HepG2 (cell line): Measurements from ENCODE around the gene MRPL20.

ENCODE experiments used
- EZH2 ChIP-seq: conservative IDR thresholded peaks from 2 replicates; pipeline ENCODE4 v1.6.1; 2012; ENCODE audit warnings: mild to moderate bottlenecking, low read depth, low read length, moderate library complexity
- GTF2F1 ChIP-seq: fragments of 150-350 bp; IDR thresholded peaks from 2 replicates; pipeline ENCODE4 v1.6.1; 2014; ENCODE audit warnings: low read length
- KLF13 ChIP-seq: sonication (generic); formaldehyde crosslinking; IDR thresholded peaks from 2 replicates; pipeline ENCODE4 v1.4.0; 2020; ENCODE audit warnings: mild to moderate bottlenecking, missing genetic modification reagents
- NR3C1 ChIP-seq: sonication (generic); formaldehyde crosslinking; IDR thresholded peaks from 2 replicates; pipeline ENCODE4 v1.4.0; 2020; ENCODE audit warnings: missing genetic modification reagents
- POLR2A ChIP-seq, 2 experiments: IDR thresholded peaks; 2 replicates each; pipeline ENCODE4 v1.6.1; 2011; ENCODE audit warnings: low read depth in 2 of 2, low read length in 2 of 2, mild to moderate bottlenecking in 1 of 2, moderate library complexity in 1 of 2; ENCODE audit not compliant: insufficient read depth in 1 of 2
- RFX5 ChIP-seq: IDR thresholded peaks from 2 replicates; pipeline ENCODE4 v1.6.1; 2011; ENCODE audit warnings: low read depth, low read length, improper control_type of control experiment
- ZKSCAN8 ChIP-seq: IDR thresholded peaks from 2 replicates; pipeline ENCODE4 v1.6.1; 2016; ENCODE audit warnings: borderline replicate concordance, missing genetic modification reagents, missing compliant biosample characterization
- ZNF232 ChIP-seq: sonication (generic); formaldehyde crosslinking; IDR thresholded peaks from 2 replicates; pipeline ENCODE4 v1.4.0; 2020; ENCODE audit warnings: missing genetic modification reagents, borderline replicate concordance
- ZNF274 ChIP-seq: sonication (generic); formaldehyde crosslinking; IDR thresholded peaks from 2 replicates; pipeline ENCODE4 v1.5.1; 2020; ENCODE audit warnings: mild to moderate bottlenecking, missing genetic modification reagents
- TF ChIP-seq, protein P1 (sequence below): sonication (generic); formaldehyde crosslinking; IDR thresholded peaks from 2 replicates; pipeline ENCODE4 v1.5.0; 2020; ENCODE audit warnings: mild to moderate bottlenecking, missing genetic modification reagents, moderate library complexity
- TF ChIP-seq, protein P2 (sequence below): sonication (generic); formaldehyde crosslinking; IDR thresholded peaks from 2 replicates; pipeline ENCODE4 v1.4.0; 2020; ENCODE audit warnings: missing genetic modification reagents, borderline replicate concordance
- TF ChIP-seq, protein P3 (sequence below): sonication (generic); formaldehyde crosslinking; IDR thresholded peaks from 2 replicates; pipeline ENCODE4 v1.4.0; 2020; ENCODE audit warnings: low read depth, missing genetic modification reagents

DNA sequence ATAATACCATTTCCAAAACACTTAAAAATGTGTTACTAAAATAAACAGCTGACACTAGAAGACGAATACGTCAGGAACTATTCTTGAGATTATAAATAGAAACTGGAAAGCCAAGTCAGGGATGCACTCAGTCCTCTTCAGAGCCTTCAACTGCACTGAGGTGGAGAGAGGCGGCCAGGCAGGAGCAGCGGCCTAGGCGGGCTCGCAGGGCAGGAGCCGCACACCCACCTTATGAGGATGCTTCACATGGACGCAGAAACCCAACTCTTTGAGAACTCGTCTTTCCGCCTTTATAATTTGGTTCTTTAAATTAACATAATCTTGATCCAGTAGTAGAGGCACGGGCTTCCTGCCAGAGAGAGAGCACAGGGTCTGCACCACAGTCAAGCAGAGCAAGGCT lies 11.9 kb downstream of the MRPL20 start:
- TF ChIP-seq, protein P1, sequence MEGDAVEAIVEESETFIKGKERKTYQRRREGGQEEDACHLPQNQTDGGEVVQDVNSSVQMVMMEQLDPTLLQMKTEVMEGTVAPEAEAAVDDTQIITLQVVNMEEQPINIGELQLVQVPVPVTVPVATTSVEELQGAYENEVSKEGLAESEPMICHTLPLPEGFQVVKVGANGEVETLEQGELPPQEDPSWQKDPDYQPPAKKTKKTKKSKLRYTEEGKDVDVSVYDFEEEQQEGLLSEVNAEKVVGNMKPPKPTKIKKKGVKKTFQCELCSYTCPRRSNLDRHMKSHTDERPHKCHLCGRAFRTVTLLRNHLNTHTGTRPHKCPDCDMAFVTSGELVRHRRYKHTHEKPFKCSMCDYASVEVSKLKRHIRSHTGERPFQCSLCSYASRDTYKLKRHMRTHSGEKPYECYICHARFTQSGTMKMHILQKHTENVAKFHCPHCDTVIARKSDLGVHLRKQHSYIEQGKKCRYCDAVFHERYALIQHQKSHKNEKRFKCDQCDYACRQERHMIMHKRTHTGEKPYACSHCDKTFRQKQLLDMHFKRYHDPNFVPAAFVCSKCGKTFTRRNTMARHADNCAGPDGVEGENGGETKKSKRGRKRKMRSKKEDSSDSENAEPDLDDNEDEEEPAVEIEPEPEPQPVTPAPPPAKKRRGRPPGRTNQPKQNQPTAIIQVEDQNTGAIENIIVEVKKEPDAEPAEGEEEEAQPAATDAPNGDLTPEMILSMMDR (CRISPR knock-in tag) = no peak
- no peak for TF ChIP-seq ZKSCAN8 (CRISPR knock-in tag)
- no peak for TF ChIP-seq NR3C1 (CRISPR knock-in tag)
- TF ChIP-seq, protein P2, sequence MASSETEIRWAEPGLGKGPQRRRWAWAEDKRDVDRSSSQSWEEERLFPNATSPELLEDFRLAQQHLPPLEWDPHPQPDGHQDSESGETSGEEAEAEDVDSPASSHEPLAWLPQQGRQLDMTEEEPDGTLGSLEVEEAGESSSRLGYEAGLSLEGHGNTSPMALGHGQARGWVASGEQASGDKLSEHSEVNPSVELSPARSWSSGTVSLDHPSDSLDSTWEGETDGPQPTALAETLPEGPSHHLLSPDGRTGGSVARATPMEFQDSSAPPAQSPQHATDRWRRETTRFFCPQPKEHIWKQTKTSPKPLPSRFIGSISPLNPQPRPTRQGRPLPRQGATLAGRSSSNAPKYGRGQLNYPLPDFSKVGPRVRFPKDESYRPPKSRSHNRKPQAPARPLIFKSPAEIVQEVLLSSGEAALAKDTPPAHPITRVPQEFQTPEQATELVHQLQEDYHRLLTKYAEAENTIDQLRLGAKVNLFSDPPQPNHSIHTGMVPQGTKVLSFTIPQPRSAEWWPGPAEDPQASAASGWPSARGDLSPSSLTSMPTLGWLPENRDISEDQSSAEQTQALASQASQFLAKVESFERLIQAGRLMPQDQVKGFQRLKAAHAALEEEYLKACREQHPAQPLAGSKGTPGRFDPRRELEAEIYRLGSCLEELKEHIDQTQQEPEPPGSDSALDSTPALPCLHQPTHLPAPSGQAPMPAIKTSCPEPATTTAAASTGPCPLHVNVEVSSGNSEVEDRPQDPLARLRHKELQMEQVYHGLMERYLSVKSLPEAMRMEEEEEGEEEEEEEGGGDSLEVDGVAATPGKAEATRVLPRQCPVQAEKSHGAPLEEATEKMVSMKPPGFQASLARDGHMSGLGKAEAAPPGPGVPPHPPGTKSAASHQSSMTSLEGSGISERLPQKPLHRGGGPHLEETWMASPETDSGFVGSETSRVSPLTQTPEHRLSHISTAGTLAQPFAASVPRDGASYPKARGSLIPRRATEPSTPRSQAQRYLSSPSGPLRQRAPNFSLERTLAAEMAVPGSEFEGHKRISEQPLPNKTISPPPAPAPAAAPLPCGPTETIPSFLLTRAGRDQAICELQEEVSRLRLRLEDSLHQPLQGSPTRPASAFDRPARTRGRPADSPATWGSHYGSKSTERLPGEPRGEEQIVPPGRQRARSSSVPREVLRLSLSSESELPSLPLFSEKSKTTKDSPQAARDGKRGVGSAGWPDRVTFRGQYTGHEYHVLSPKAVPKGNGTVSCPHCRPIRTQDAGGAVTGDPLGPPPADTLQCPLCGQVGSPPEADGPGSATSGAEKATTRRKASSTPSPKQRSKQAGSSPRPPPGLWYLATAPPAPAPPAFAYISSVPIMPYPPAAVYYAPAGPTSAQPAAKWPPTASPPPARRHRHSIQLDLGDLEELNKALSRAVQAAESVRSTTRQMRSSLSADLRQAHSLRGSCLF (CRISPR knock-in tag) = no peak
- TF ChIP-seq POLR2A (IDR thresholded peaks at IDR 0.05; ENCODE audit: insufficient read depth in 1 of 2, low read depth in 2 of 2, low read length in 2 of 2) = no peak
- TF ChIP-seq KLF13 (CRISPR knock-in tag) = no peak
- no peak for TF ChIP-seq EZH2
- no peak for TF ChIP-seq GTF2F1
- TF ChIP-seq ZNF232 (CRISPR knock-in tag) = no peak
- TF ChIP-seq ZNF274 = no peak
- TF ChIP-seq RFX5 = no peak
- TF ChIP-seq, protein P3, sequence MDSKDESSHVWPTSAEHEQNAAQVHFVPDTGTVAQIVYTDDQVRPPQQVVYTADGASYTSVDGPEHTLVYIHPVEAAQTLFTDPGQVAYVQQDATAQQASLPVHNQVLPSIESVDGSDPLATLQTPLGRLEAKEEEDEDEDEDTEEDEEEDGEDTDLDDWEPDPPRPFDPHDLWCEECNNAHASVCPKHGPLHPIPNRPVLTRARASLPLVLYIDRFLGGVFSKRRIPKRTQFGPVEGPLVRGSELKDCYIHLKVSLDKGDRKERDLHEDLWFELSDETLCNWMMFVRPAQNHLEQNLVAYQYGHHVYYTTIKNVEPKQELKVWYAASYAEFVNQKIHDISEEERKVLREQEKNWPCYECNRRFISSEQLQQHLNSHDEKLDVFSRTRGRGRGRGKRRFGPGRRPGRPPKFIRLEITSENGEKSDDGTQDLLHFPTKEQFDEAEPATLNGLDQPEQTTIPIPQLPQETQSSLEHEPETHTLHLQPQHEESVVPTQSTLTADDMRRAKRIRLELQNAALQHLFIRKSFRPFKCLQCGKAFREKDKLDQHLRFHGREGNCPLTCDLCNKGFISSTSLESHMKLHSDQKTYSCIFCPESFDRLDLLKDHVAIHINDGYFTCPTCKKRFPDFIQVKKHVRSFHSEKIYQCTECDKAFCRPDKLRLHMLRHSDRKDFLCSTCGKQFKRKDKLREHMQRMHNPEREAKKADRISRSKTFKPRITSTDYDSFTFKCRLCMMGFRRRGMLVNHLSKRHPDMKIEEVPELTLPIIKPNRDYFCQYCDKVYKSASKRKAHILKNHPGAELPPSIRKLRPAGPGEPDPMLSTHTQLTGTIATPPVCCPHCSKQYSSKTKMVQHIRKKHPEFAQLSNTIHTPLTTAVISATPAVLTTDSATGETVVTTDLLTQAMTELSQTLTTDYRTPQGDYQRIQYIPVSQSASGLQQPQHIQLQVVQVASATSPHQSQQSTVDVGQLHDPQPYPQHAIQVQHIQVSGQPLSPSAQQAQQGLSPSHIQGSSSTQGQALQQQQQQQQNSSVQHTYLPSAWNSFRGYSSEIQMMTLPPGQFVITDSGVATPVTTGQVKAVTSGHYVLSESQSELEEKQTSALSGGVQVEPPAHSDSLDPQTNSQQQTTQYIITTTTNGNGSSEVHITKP = no peak
